ENCODE data around the gene NHLRC2. TPM values are rescaled to one million over a fixed set of nuclear protein-coding genes. Genes with fewer than 3 reads are reported as not detected.

NHLRC2 gene
- total and polyA plus RNA-seq, 12 donors: 6.7 to 98.0 (median 71.2) TPM

DNA sequence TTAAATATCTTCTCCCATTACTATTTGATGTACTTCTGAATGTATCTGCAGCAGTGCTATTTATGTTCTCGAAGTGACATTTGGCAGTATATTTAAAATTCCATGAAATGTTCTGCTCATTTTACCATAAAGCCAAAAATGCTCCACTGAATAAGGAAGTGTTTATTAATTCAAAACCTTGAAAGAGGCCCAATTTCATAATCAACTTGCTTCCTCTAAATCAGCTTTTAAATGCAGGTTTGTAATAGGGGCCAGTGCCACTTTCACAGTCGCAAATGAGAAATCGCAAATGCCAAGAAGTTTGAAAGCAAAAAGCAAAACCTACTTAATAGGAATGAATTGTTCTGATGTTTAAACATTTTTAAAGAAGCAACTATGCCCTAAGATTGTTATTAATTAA, 11.4 kb downstream of the NHLRC2 start:
- ATAC-seq (no peak), DNase-seq (no peak)
- intact Hi-C loops (cut with DNase I): no loop called here
- Histone ChIP-seq H3K9me3 (peaks cover 0 to 9% (median 0%) of the 10 kb centered on the region in 11 donors), H3K4me1 (peaks cover 0 to 31% (median 20%) of the 10 kb centered on the region in 9 donors), H3K4me3 (no peak overlapping the region), H3K27me3 (no peaks in the 10 kb centered on the region), H3K36me3 (peaks cover 0 to 73% (median 25%) of the 10 kb centered on the region in 9 donors), H3K27ac (no peak overlapping the region)
- TF ChIP-seq, protein P1, sequence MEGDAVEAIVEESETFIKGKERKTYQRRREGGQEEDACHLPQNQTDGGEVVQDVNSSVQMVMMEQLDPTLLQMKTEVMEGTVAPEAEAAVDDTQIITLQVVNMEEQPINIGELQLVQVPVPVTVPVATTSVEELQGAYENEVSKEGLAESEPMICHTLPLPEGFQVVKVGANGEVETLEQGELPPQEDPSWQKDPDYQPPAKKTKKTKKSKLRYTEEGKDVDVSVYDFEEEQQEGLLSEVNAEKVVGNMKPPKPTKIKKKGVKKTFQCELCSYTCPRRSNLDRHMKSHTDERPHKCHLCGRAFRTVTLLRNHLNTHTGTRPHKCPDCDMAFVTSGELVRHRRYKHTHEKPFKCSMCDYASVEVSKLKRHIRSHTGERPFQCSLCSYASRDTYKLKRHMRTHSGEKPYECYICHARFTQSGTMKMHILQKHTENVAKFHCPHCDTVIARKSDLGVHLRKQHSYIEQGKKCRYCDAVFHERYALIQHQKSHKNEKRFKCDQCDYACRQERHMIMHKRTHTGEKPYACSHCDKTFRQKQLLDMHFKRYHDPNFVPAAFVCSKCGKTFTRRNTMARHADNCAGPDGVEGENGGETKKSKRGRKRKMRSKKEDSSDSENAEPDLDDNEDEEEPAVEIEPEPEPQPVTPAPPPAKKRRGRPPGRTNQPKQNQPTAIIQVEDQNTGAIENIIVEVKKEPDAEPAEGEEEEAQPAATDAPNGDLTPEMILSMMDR (IDR thresholded peaks at IDR 0.05): no peak
- WGBS, 2 donors: 69 to 77% methylated on average over 3 of the region's 3 CpGs

DNA sequence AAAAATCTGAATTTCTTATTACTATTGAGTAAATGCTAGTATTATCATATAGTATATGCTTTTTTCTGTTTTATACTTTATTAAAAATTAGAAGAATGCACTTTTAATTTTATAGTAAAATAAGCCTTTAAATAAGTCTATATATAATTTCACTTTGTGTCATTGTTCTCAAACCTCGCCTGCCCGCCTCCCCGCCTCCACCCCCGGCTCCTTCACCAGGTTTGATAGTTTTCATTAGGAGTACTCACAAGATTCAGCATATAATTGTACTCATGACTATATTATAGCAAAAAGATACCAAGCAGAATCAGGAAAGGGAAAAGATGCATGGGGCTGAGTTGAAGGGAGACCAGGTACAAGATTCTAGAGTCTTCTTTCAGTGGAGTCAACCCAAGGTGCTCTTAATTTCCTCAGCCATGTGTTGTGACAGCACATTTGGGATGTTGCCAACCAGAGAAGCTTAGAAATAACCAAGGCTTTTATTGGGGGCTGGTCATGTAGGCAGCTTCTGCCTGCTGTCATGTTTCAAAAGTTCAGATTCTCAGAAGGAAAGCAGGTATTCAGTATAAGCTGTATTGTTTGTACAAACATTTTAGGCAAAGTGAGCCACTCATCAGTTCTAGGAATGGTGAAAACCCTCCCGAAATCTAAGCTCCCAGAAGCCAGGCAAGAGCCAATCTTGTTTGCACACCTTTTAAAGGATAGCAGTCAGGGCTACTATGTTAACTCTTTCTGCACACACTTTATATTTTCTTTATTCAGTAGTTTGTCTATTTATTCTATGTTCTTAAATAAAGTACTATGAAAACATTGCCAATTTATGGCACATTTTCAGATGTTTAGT, 12.3 kb downstream of the NHLRC2 start:
- H3K27ac ChIP-seq: peak overlapping the region in 1 of 10 donors; percentile 19
- H3K4me1 ChIP-seq: peaks cover 0 to 31% (median 20%) of the 10 kb centered on the region in 9 donors
- TF ChIP-seq, protein P1 (IDR thresholded peaks at IDR 0.05): no peak
- DNase-seq: no peak
- peaks cover 0 to 71% (median 19%) of the 10 kb centered on the region in 9 donors for H3K36me3 ChIP-seq
- H3K27me3 ChIP-seq: no peaks in the 10 kb centered on the region
- intact Hi-C loops (cut with DNase I): no loop called here
- ATAC-seq: peak in 1 of 8 donors; percentile 9
- H3K9me3 ChIP-seq: peaks cover 0 to 4% (median 0%) of the 10 kb centered on the region in 11 donors
- no peak overlapping the region for H3K4me3 ChIP-seq
- 81 to 91% methylated on average over 5 of the region's 5 CpGs for WGBS, 2 donors

DNA sequence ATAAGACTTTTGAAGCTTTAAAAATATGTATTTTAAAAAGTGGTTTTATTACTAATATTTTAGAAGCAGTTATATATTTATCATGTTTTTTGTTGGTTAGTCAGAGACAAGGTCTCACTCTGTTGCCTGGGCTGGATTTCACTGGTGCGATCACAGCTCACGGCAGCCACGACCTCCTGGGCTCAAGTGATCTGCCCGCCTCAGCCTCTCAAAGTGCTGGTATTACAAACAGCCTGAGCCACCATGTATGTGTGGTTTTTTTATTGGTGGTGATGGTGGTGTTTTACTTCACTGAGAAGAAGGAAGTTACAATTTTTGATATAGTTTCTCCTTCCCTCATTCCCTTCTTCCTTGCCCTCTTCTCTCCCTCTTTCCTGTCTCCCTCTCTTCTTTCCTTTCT, 13.4 kb downstream of the NHLRC2 start:
- no peak for DNase-seq
- Histone ChIP-seq H3K9me3 (peaks cover 0 to 15% (median 8%) of the 10 kb centered on the region in 11 donors), H3K27me3 (no peaks in the 10 kb centered on the region), H3K36me3 (peaks cover 0 to 66% (median 14%) of the 10 kb centered on the region in 9 donors), H3K4me3 (no peak overlapping the region), H3K27ac (no peak overlapping the region), H3K4me1 (peaks cover 0 to 31% (median 20%) of the 10 kb centered on the region in 9 donors)
- no peak for ATAC-seq
- TF ChIP-seq, protein P1 (IDR thresholded peaks at IDR 0.05): no peak
- intact Hi-C loops (cut with DNase I): no loop called here
- 86 to 91% methylated on average over 4 of the region's 4 CpGs for WGBS, 2 donors

DNA sequence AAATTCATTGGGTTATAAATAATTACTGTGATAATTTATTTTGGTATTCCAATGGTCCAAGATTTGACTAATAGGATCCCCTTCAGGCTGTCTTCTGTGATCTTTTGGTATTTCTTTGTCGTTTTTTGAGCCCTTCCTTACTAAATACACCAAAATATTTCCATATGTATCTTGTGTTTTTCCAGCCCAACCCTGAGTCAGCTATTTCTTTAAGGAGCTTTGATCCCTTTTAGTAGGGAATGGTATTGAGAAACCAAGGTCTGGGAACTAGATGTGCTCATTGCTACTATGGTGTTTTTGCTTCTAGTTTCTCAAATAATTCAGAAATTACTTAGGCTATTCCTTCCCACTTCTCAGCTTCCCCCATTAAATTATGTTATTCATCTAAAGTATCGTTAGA, 15.3 kb downstream of the NHLRC2 start:
- WGBS, 2 donors: 80 to 95% methylated on average over 2 of the region's 2 CpGs
- no peaks in the 10 kb centered on the region for H3K27me3 ChIP-seq
- H3K36me3 ChIP-seq: peaks cover 0 to 47% (median 0%) of the 10 kb centered on the region in 9 donors
- H3K4me1 ChIP-seq: peaks cover 0 to 31% (median 20%) of the 10 kb centered on the region in 9 donors
- DNase-seq (no peak), ATAC-seq (no peak)
- H3K4me3 ChIP-seq: no peak overlapping the region
- intact Hi-C loops (cut with DNase I): no loop called here
- TF ChIP-seq, protein P1 (IDR thresholded peaks at IDR 0.05): no peak
- peaks cover 0 to 23% (median 10%) of the 10 kb centered on the region in 11 donors for H3K9me3 ChIP-seq
- H3K27ac ChIP-seq: no peak overlapping the region

Measured in heart right ventricle (tissue), 16 donors.